CD4-positive, alpha-beta T cell (primary cell): ENCODE measurements around the gene PARD3B. TPM values are rescaled to one million over a fixed set of nuclear protein-coding genes. Genes with fewer than 3 reads are reported as not detected.

Source experiments
- ATAC-seq: fragments of 200-7000 bp; cut with Tn5 transposase; one replicate; pipeline ENCODE4 v1.10.0; 2022; ENCODE audit warnings: mild to moderate bottlenecking; ENCODE audit not compliant: poor library complexity
- CTCF ChIA-PET: fragments of 350-600 bp; sonication (Branson Sonifier 250); formaldehyde crosslinking; loops from one replicate; lab custom pipeline; 2021; ENCODE audit warnings: antibody characterized with exemption, inconsistent platforms; lab: Charles Lee
- POLR2A ChIA-PET: fragments of 350-600 bp; sonication (Branson Sonifier 250); formaldehyde crosslinking; loops from one replicate; lab custom pipeline; 2021; ENCODE audit warnings: antibody characterized with exemption, inconsistent platforms; lab: Charles Lee
- DNase-seq, 14 experiments: peaks; one replicate each; pipeline ENCODE4 v3.0.0-alpha.2; 2013 to 2020; ENCODE audit warnings: mixed read lengths in 2 of 14
- H3K27ac ChIP-seq, 2 donors: one replicate each; pipeline versions ENCODE4 v1.5.1 to v1.7.0; 2013; ENCODE audit warnings: low read length in 2 of 2, low read depth in 1 of 2, mild to moderate bottlenecking in 1 of 2
- H3K27me3 ChIP-seq, 2 experiments: 1 replicate in 1 of 2; 2 replicates in 1 of 2; pipeline versions ENCODE4 v1.6.1 to v1.7.0; 2013; ENCODE audit warnings: low read length in 2 of 2, control low read depth in 1 of 2, mild to moderate bottlenecking in 1 of 2, moderate library complexity in 1 of 2; ENCODE audit not compliant: insufficient read depth in 2 of 2, control insufficient read depth in 1 of 2
- H3K36me3 ChIP-seq: one replicate; pipeline ENCODE4 v1.6.1; 2013; ENCODE audit warnings: low read length, control low read depth; ENCODE audit not compliant: insufficient read depth
- H3K4me1 ChIP-seq: one replicate; pipeline ENCODE4 v1.6.1; 2013; ENCODE audit warnings: low read length, control low read depth; ENCODE audit not compliant: insufficient read depth
- H3K4me3 ChIP-seq: one replicate; pipeline ENCODE4 v1.5.1; 2013; ENCODE audit warnings: mild to moderate bottlenecking, low read length, moderate library complexity
- H3K9me3 ChIP-seq, 2 experiments: 1 replicate in 1 of 2; 2 replicates in 1 of 2; pipeline versions ENCODE4 v1.6.1 to v1.7.0; 2013; ENCODE audit warnings: low read length in 2 of 2, mild to moderate bottlenecking in 2 of 2, control low read depth in 1 of 2, moderate library complexity in 1 of 2; ENCODE audit not compliant: control insufficient read depth in 1 of 2, insufficient read depth in 1 of 2
- H3K27ac Mint-ChIP-seq: one replicate; pipeline ENCODE4 v1.8.0; 2020; ENCODE audit warnings: mixed read lengths
- H3K27me3 Mint-ChIP-seq: one replicate; pipeline ENCODE4 v1.8.0; 2021; ENCODE audit warnings: mixed read lengths
- H3K36me3 Mint-ChIP-seq: one replicate; pipeline ENCODE4 v1.8.0; 2021; ENCODE audit warnings: low read depth, mixed read lengths
- H3K4me1 Mint-ChIP-seq: one replicate; pipeline ENCODE4 v1.8.0; 2021; ENCODE audit warnings: low read depth, mixed read lengths
- H3K4me3 Mint-ChIP-seq: one replicate; pipeline ENCODE4 v1.8.0; 2020; ENCODE audit warnings: mild to moderate bottlenecking, mixed read lengths
- H3K9me3 Mint-ChIP-seq: one replicate; pipeline ENCODE4 v1.8.0; 2020; ENCODE audit warnings: mixed read lengths
- intact Hi-C, 2 experiments: fragments of 100-400 bp; cut with DNase I in 1 of 2; cut with micrococcal nuclease in 1 of 2; formaldehyde crosslinking; loops; one replicate each; pipeline versions ENCODE4 v1.15.1 to v1.9.0; 2023 to 2025; cut with DNase I, micrococcal nuclease
- total RNA-seq, 174 experiments: library from RNA in 2 of 174; stranded (reverse) in 2 of 174; gene quantifications; one replicate each; pipeline ENCODE4 v1.2.3 and lab custom pipeline; 2021 to 2026
- TF ChIP-seq, protein P1 (sequence below): fragments of 200-600 bp; IDR thresholded peaks from one replicate; pipeline ENCODE4 v1.8.0; 2022; ENCODE audit warnings: antibody characterized with exemption, mild to moderate bottlenecking

Gene PARD3B
- total RNA-seq, 2 experiments from 2014 or later: 0.87 to 1.9 TPM

DNA sequence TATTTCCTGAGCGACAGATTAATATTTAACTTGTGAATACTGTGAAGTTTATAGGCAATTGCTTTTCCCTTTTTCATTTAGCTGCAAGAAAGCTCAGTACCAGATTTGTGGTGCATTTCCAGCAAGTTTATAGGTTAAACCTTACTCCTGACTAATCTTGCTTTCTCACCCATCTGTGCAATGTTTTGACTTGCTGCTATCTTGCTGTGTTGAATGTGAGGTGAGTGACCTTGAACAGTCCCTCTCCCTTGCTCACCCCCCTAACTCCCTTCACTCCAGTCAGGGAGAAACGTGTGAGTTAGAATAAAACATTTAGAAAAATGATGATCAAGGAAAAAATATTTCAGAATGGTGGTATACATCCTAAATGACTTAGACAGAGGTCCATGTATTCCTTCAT is 39.8 kb upstream of the PARD3B start:
- Histone ChIP-seq H3K27me3 (no peaks in the 10 kb centered on the region), H3K4me1 (no peaks in the 10 kb centered on the region), H3K4me3 (no peak overlapping the region), H3K9me3 (no peaks in the 10 kb centered on the region), H3K36me3 (no peaks in the 10 kb centered on the region), H3K27ac (no peak overlapping the region)
- POLR2A ChIA-PET: no interaction called here
- H3K4me3 Mint-ChIP-seq: no peak overlapping the region
- CTCF ChIA-PET: no interaction called here
- intact Hi-C loops: no loop called here
- TF ChIP-seq, protein P1, sequence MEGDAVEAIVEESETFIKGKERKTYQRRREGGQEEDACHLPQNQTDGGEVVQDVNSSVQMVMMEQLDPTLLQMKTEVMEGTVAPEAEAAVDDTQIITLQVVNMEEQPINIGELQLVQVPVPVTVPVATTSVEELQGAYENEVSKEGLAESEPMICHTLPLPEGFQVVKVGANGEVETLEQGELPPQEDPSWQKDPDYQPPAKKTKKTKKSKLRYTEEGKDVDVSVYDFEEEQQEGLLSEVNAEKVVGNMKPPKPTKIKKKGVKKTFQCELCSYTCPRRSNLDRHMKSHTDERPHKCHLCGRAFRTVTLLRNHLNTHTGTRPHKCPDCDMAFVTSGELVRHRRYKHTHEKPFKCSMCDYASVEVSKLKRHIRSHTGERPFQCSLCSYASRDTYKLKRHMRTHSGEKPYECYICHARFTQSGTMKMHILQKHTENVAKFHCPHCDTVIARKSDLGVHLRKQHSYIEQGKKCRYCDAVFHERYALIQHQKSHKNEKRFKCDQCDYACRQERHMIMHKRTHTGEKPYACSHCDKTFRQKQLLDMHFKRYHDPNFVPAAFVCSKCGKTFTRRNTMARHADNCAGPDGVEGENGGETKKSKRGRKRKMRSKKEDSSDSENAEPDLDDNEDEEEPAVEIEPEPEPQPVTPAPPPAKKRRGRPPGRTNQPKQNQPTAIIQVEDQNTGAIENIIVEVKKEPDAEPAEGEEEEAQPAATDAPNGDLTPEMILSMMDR: no peak
- no peak for ATAC-seq
- no peaks in the 10 kb centered on the region for H3K9me3 Mint-ChIP-seq
- H3K4me1 Mint-ChIP-seq: no peaks in the 10 kb centered on the region
- peaks cover 9% of the 10 kb centered on the region for H3K27me3 Mint-ChIP-seq
- DNase-seq: no peak
- no peaks in the 10 kb centered on the region for H3K36me3 Mint-ChIP-seq
- no peak overlapping the region for H3K27ac Mint-ChIP-seq

GRCh38 chr2:204505946-204506345 is 39.3 kb upstream of the PARD3B start:
- no peak for DNase-seq
- no peaks in the 10 kb centered on the region for H3K9me3 Mint-ChIP-seq
- Histone ChIP-seq H3K27ac (no peak overlapping the region), H3K36me3 (no peaks in the 10 kb centered on the region), H3K4me3 (no peak overlapping the region), H3K9me3 (no peaks in the 10 kb centered on the region), H3K4me1 (no peaks in the 10 kb centered on the region), H3K27me3 (no peaks in the 10 kb centered on the region)
- no peak overlapping the region for H3K27ac Mint-ChIP-seq
- no peaks in the 10 kb centered on the region for H3K36me3 Mint-ChIP-seq
- H3K4me1 Mint-ChIP-seq: no peaks in the 10 kb centered on the region
- TF ChIP-seq, protein P1: no peak
- H3K27me3 Mint-ChIP-seq: peaks cover 4% of the 10 kb centered on the region
- no peak for ATAC-seq
- CTCF ChIA-PET: no interaction called here
- H3K4me3 Mint-ChIP-seq: no peak overlapping the region
- intact Hi-C loops: no loop called here
- POLR2A ChIA-PET: no interaction called here

GRCh38 chr2:204507636-204508035 is 37.6 kb upstream of the PARD3B start:
- Mint-ChIP-seq H3K4me1 (no peaks in the 10 kb centered on the region), H3K36me3 (no peaks in the 10 kb centered on the region), H3K9me3 (no peaks in the 10 kb centered on the region), H3K27ac (no peak overlapping the region), H3K4me3 (no peak overlapping the region), H3K27me3 (peaks cover 13% of the 10 kb centered on the region)
- Histone ChIP-seq H3K36me3 (no peaks in the 10 kb centered on the region), H3K4me1 (no peaks in the 10 kb centered on the region), H3K4me3 (no peak overlapping the region), H3K27ac (no peak overlapping the region), H3K9me3 (no peaks in the 10 kb centered on the region), H3K27me3 (no peaks in the 10 kb centered on the region)
- TF ChIP-seq, protein P1: no peak
- ATAC-seq: no peak
- POLR2A ChIA-PET: no interaction called here
- intact Hi-C loops: no loop called here
- CTCF ChIA-PET: no interaction called here
- no peak for DNase-seq
